HepG2 (cell line): ENCODE results near the gene MXRA8. TPM values are rescaled to one million over a fixed set of nuclear protein-coding genes. Genes with fewer than 3 reads are reported as not detected.

Source experiments
- ARID5B ChIP-seq: IDR thresholded peaks from 2 replicates; pipeline ENCODE4 v1.4.0; 2020; ENCODE audit warnings: mild to moderate bottlenecking, missing genetic modification reagents
- ATF6 ChIP-seq: sonication (generic); formaldehyde crosslinking; conservative IDR thresholded peaks from 2 replicates; pipeline ENCODE4 v1.4.0; 2020; ENCODE audit warnings: missing genetic modification reagents
- DBP ChIP-seq: sonication (generic); formaldehyde crosslinking; IDR thresholded peaks from 2 replicates; pipeline ENCODE4 v1.4.0; 2020; ENCODE audit warnings: missing genetic modification reagents; ENCODE audit errors: not compliant biosample characterization
- FOXJ3 ChIP-seq: sonication (generic); formaldehyde crosslinking; IDR thresholded peaks from 2 replicates; pipeline ENCODE4 v1.4.0; 2020; ENCODE audit warnings: missing genetic modification reagents, mild to moderate bottlenecking, borderline replicate concordance
- HDAC1 ChIP-seq: sonication (generic); formaldehyde crosslinking; IDR thresholded peaks from 2 replicates; pipeline ENCODE4 v1.5.1; 2020; ENCODE audit warnings: mild to moderate bottlenecking, missing genetic modification reagents
- JDP2 ChIP-seq: sonication (generic); formaldehyde crosslinking; IDR thresholded peaks from 2 replicates; pipeline ENCODE4 v1.8.1; 2022; ENCODE audit warnings: missing genetic modification reagents, borderline replicate concordance
- NFYC ChIP-seq: IDR thresholded peaks from 2 replicates; pipeline ENCODE4 v1.6.1; 2016; ENCODE audit warnings: missing genetic modification reagents, missing compliant biosample characterization
- PHF8 ChIP-seq: sonication (generic); formaldehyde crosslinking; IDR thresholded peaks from 2 replicates; pipeline ENCODE4 v1.5.0; 2020; ENCODE audit warnings: missing genetic modification reagents
- POLR2G ChIP-seq: fragments of 200-400 bp; formaldehyde crosslinking; IDR thresholded peaks from 2 replicates; pipeline ENCODE4 v1.6.1; 2018; ENCODE audit warnings: mild to moderate bottlenecking, low read depth, low read length, moderate library complexity
- PRMT3 ChIP-seq: sonication (generic); formaldehyde crosslinking; IDR thresholded peaks from 2 replicates; pipeline ENCODE4 v1.8.1; 2022; ENCODE audit warnings: low read depth, mild to moderate bottlenecking, moderate library complexity, missing genetic modification reagents, borderline replicate concordance
- SMAD9 ChIP-seq: sonication (generic); formaldehyde crosslinking; IDR thresholded peaks from 2 replicates; pipeline ENCODE4 v1.5.1; 2020; ENCODE audit warnings: mild to moderate bottlenecking, missing genetic modification reagents
- TCF7 ChIP-seq: sonication (generic); IDR thresholded peaks from 2 replicates; pipeline ENCODE4 v1.6.1; 2016; ENCODE audit warnings: antibody characterized with exemption, low read depth
- TMF1 ChIP-seq: sonication (generic); formaldehyde crosslinking; IDR thresholded peaks from 2 replicates; pipeline ENCODE4 v1.8.1; 2022; ENCODE audit warnings: low read depth, missing genetic modification reagents
- ZIK1 ChIP-seq: sonication (generic); formaldehyde crosslinking; IDR thresholded peaks from 2 replicates; pipeline ENCODE4 v1.5.0; 2020; ENCODE audit warnings: mild to moderate bottlenecking, low read depth, missing genetic modification reagents, borderline replicate concordance
- ZNF274 ChIP-seq: sonication (generic); formaldehyde crosslinking; IDR thresholded peaks from 2 replicates; pipeline ENCODE4 v1.5.1; 2020; ENCODE audit warnings: mild to moderate bottlenecking, missing genetic modification reagents
- ZNF296 ChIP-seq: sonication (generic); formaldehyde crosslinking; conservative IDR thresholded peaks from 2 replicates; pipeline ENCODE4 v1.5.0; 2020; ENCODE audit warnings: mild to moderate bottlenecking, missing genetic modification reagents
- ZNF512 ChIP-seq: sonication (generic); formaldehyde crosslinking; IDR thresholded peaks from 2 replicates; pipeline ENCODE4 v1.4.0; 2020; ENCODE audit warnings: mild to moderate bottlenecking, missing genetic modification reagents
- ZNF672 ChIP-seq: sonication (generic); formaldehyde crosslinking; IDR thresholded peaks from 2 replicates; pipeline ENCODE4 v1.8.1; 2022; ENCODE audit warnings: missing genetic modification reagents
- ZNF766 ChIP-seq: sonication (generic); formaldehyde crosslinking; IDR thresholded peaks from 2 replicates; pipeline ENCODE4 v1.5.0; 2020; ENCODE audit warnings: missing genetic modification reagents, borderline replicate concordance
- polyA plus RNA-seq, 8 experiments: library from polyadenylated mRNA; depleted of rRNA in 3 of 8; stranded (reverse) in 7 of 8; unstranded in 1 of 8; fragments of >200 nt; fragmentation: Illumina TruSeq in 4 of 8; extraction: Trizol in 4 of 8; gene quantifications; 2 replicates each; pipeline versions ENCODE4 v1.2.1 to v1.2.3, GENCODE V29; 2011 to 2016; ENCODE audit warnings: low read depth in 4 of 8, missing spikeins in 1 of 8, mixed read lengths in 1 of 8; ENCODE audit not compliant: insufficient read depth in 1 of 8
- total RNA-seq, 5 experiments: library from RNA; depleted of rRNA; stranded (reverse); fragments of >200 nt; fragmentation: Illumina TruSeq; extraction: Trizol; gene quantifications; 2 replicates each; pipeline ENCODE4 v1.2.3, GENCODE V29; 2016; ENCODE audit warnings: low read depth in 1 of 5

Gene MXRA8
- total and polyA plus RNA-seq, 2 of the 13 experiments (the other 11 are each of a cell fraction or from before 2014, with no cell fraction given): 19.8 to 44.8 TPM

GRCh38 chr1:1406821-1407635 lies 48.7 kb upstream of the MXRA8 start, which contains the start of gene MRPL20 (continued):
- peak; percentile 62; the same call in 1 of the 2 replicates for TF ChIP-seq ARID5B
- no peak for TF ChIP-seq ZNF766 (CRISPR knock-in tag)
- TF ChIP-seq ZNF512 (CRISPR knock-in tag): no peak
- peak; percentile 98 for TF ChIP-seq POLR2G
- TF ChIP-seq JDP2 (CRISPR knock-in tag): peak; percentile 36; the same call in 1 of the 2 replicates
- TF ChIP-seq SMAD9 (CRISPR knock-in tag): peak; percentile 93; the same call in 1 of the 2 replicates
- no peak for TF ChIP-seq FOXJ3 (CRISPR knock-in tag)
- peak; percentile 65 for TF ChIP-seq ZNF296 (CRISPR knock-in tag)
- peak; percentile 81; the same call in 1 of the 2 replicates for TF ChIP-seq TMF1 (CRISPR knock-in tag)
- TF ChIP-seq ZNF274 (CRISPR knock-in tag): peak; percentile 81
- no peak for TF ChIP-seq TCF7
- no peak for TF ChIP-seq DBP (CRISPR knock-in tag)
- TF ChIP-seq ZIK1 (CRISPR knock-in tag): peak; percentile 89; the same call in 1 of the 2 replicates
- TF ChIP-seq HDAC1 (CRISPR knock-in tag): peak; percentile 97
- no peak for TF ChIP-seq ZNF672
- peak; percentile 92 for TF ChIP-seq PHF8 (CRISPR knock-in tag)
- peak; percentile 78; the same call in 1 of the 2 replicates for TF ChIP-seq PRMT3
- TF ChIP-seq NFYC (CRISPR knock-in tag): peak; percentile 68
- TF ChIP-seq ATF6 (CRISPR knock-in tag): no peak
